GM13976 (cell line): ENCODE measurements around the gene NOL9.

ENCODE experiments used
- DNase-seq: peaks from one replicate; pipeline ENCODE4 v3.0.0; 2012; ENCODE audit warnings: low spot score
- in situ Hi-C: fragments of 300-500 bp; cut with MboI; formaldehyde crosslinking; loops from one replicate; pipeline ENCODE4 v1.12.0; 2022; ENCODE audit warnings: low sequenced_read_pairs, mixed read lengths, inconsistent platforms; ENCODE audit not compliant: unreplicated experiment
- TF ChIP-seq, protein P1 (sequence below): IDR thresholded peaks from 2 replicates; pipeline ENCODE4 v1.5.1; 2012; ENCODE audit warnings: borderline replicate concordance, mild to moderate bottlenecking; ENCODE audit not compliant: insufficient read depth; ENCODE audit errors: extremely low read depth, missing control alignments, control extremely low read depth

Gene NOL9

GRCh38 chr1:6500544-6501278 is 53.6 kb downstream of the NOL9 start:
- no peak for DNase-seq
- TF ChIP-seq, protein P1, sequence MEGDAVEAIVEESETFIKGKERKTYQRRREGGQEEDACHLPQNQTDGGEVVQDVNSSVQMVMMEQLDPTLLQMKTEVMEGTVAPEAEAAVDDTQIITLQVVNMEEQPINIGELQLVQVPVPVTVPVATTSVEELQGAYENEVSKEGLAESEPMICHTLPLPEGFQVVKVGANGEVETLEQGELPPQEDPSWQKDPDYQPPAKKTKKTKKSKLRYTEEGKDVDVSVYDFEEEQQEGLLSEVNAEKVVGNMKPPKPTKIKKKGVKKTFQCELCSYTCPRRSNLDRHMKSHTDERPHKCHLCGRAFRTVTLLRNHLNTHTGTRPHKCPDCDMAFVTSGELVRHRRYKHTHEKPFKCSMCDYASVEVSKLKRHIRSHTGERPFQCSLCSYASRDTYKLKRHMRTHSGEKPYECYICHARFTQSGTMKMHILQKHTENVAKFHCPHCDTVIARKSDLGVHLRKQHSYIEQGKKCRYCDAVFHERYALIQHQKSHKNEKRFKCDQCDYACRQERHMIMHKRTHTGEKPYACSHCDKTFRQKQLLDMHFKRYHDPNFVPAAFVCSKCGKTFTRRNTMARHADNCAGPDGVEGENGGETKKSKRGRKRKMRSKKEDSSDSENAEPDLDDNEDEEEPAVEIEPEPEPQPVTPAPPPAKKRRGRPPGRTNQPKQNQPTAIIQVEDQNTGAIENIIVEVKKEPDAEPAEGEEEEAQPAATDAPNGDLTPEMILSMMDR: no peak
- in situ Hi-C loops: no loop called here

DNA sequence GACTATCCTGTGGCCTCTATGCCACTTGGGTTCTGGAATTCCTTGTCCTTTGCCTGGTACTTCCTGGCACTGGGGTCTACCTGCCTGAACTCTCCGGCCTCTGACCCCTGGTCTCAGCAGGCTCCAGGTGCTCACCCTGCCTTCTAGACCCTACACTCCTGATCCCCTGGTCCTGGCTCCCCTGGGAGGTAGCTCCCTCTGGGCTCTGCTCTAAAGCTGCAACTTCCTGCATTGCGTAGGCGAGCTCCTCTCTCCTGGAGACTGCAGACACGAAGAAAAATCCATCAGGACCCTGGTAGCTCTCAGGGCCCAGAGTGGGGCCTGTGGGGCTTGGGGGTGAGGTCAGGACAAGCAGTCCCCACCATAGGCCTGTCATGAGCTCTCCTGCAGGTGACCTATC is 55.0 kb downstream of the NOL9 start:
- in situ Hi-C loops: no loop called here
- DNase-seq: no peak
- TF ChIP-seq, protein P1: no peak

GRCh38 chr1:6498576-6499111 is 55.7 kb downstream of the NOL9 start:
- in situ Hi-C loops: no loop called here
- TF ChIP-seq, protein P1: no peak
- DNase-seq: no peak

DNA sequence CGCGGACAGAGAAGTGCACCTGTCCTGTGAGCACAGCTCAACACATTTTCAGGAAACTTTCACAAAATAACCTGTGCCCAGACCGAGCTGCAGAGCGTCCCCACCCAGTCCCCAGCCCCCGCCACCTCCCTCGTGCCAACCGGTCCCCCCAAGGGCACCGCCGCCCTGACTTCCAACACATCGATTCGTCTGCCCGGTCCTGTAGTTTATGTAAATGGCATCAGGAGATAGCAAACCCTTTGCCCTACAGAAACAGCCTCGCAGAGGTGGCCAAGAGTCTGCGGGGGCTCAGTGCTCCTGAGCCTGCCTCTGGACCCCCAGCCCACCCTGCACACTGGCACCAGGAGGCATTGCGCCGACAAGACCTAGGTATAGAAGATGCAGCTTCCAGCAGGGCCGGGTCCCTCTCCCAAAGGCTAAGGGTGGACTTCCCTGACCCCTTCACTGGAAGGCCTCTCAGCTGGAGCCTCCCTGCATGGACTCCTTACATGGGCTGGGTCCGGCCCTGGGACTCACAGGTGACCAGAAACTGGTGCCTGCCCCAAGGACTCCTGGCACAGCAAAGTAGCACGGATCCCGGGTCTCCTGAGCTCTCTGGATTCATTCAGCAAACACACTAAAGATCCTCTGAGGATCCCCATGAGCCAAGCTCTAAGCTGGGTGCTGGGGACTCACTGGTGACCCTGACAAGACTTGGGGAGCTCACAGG is 56.3 kb downstream of the NOL9 start:
- TF ChIP-seq, protein P1: no peak
- in situ Hi-C loops: no loop called here
- no peak for DNase-seq

- DNase-seq: peak; percentile 80
- in situ Hi-C loops: no loop called here
- TF ChIP-seq, protein P1: no peak
Observed at GRCh38 chr1:6497215-6497866, 57.0 kb downstream of the NOL9 start.

DNA sequence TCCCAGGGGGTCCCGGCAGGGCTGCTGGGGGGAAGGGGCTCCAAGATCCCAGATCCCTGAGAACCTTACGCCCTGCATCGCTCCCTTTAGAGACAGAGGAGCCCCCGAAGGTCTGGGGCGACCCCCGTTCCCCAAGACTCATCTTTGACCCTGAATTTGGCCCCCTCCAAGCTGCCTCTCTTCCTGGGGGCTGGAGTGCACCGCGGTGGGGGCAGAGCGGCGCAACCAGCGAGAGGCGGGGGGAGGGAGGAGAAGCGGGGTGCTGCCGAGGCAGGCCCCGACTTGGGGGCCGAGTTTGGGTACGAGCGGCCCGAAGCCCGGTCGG is 57.5 kb downstream of the NOL9 start:
- TF ChIP-seq, protein P1: no peak
- no peak for DNase-seq
- in situ Hi-C loops: no loop called here
